Progenitor cell of endocrine pancreas (in vitro differentiated cells): ENCODE results near the gene COL3A1. TPM values are rescaled to one million over a fixed set of nuclear protein-coding genes. Genes with fewer than 3 reads are reported as not detected.

ENCODE experiments used
- DNase-seq: peaks from one replicate; pipeline ENCODE4 v3.0.0; 2021; ENCODE audit warnings: low spot score; ENCODE audit not compliant: unreplicated experiment
- H3K27ac Mint-ChIP-seq: 2 replicates; pipeline ENCODE4 v1.8.0; 2021; ENCODE audit warnings: mild to moderate bottlenecking, moderate library complexity, mixed read lengths
- H3K27me3 Mint-ChIP-seq: 2 replicates; pipeline ENCODE4 v1.8.0; 2021; ENCODE audit warnings: mixed read lengths
- H3K36me3 Mint-ChIP-seq: 2 replicates; pipeline ENCODE4 v1.8.0; 2022; ENCODE audit warnings: mixed read lengths; ENCODE audit not compliant: insufficient read depth
- H3K4me1 Mint-ChIP-seq: 2 replicates; pipeline ENCODE4 v1.8.0; 2021; ENCODE audit warnings: low read depth, mixed read lengths
- H3K4me3 Mint-ChIP-seq: 2 replicates; pipeline ENCODE4 v1.8.0; 2021; ENCODE audit warnings: low read depth, mild to moderate bottlenecking, moderate library complexity, mixed read lengths
- H3K9me3 Mint-ChIP-seq: 2 replicates; pipeline ENCODE4 v1.8.0; 2021; ENCODE audit warnings: low read depth, mixed read lengths
- long read RNA-seq: library from polyadenylated mRNA; unstranded; transcript quantifications from one replicate; pipeline ENCODE4 v2.0.0, GENCODE V29; 2020
- total RNA-seq: library from RNA; stranded (reverse); gene quantifications from 2 replicates; pipeline ENCODE4 v1.2.1, GENCODE V29; 2021
- TF ChIP-seq, protein P1 (sequence below): fragments of 200-600 bp; sonication (generic); IDR thresholded peaks from one replicate; pipeline ENCODE4 v1.5.0; 2021; ENCODE audit warnings: antibody characterized with exemption, mild to moderate bottlenecking; ENCODE audit not compliant: unreplicated experiment

Gene COL3A1
- total RNA-seq = 15.5 and 30.4 TPM in 2 replicates
- long read RNA-seq, full-length matches to known transcripts = 1 of 7 reads
- long read RNA-seq, partial matches to known transcripts = 5 of 7 reads
- long read RNA-seq, other reads (novel, unspliced or antisense) = 1 of 7 reads

DNA sequence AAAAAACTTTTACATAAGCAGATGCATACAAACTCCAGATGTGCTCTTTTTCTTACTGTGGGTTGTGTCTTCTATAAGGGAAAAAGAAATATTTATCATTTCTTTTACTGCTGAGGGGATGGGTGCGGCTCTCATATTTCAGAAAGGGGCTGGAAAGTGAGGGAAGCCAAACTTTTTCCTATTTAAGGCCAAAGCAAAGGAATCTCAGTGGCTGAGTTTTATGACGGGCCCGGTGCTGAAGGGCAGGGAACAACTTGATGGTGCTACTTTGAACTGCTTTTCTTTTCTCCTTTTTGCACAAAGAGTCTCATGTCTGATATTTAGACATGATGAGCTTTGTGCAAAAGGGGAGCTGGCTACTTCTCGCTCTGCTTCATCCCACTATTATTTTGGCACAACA lies at the start of gene COL3A1:
Gene COL3A1, plus strand, starts transcription at position 210 of the 400 bp plus-strand sequence. Its CDS starts 117 bp downstream, at position 327.
- TF ChIP-seq, protein P1, sequence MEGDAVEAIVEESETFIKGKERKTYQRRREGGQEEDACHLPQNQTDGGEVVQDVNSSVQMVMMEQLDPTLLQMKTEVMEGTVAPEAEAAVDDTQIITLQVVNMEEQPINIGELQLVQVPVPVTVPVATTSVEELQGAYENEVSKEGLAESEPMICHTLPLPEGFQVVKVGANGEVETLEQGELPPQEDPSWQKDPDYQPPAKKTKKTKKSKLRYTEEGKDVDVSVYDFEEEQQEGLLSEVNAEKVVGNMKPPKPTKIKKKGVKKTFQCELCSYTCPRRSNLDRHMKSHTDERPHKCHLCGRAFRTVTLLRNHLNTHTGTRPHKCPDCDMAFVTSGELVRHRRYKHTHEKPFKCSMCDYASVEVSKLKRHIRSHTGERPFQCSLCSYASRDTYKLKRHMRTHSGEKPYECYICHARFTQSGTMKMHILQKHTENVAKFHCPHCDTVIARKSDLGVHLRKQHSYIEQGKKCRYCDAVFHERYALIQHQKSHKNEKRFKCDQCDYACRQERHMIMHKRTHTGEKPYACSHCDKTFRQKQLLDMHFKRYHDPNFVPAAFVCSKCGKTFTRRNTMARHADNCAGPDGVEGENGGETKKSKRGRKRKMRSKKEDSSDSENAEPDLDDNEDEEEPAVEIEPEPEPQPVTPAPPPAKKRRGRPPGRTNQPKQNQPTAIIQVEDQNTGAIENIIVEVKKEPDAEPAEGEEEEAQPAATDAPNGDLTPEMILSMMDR = no peak
- no peaks in the 10 kb centered on the region for H3K9me3 Mint-ChIP-seq
- no peaks in the 10 kb centered on the region for H3K4me1 Mint-ChIP-seq
- no peak for DNase-seq
- no peaks in the 10 kb centered on the region for H3K27me3 Mint-ChIP-seq
- no peak within 1 kb of the TSS for H3K27ac Mint-ChIP-seq
- H3K36me3 Mint-ChIP-seq = no peaks in the 10 kb centered on the region
- peak within 1 kb of the TSS; percentile 6 for H3K4me3 Mint-ChIP-seq

DNA sequence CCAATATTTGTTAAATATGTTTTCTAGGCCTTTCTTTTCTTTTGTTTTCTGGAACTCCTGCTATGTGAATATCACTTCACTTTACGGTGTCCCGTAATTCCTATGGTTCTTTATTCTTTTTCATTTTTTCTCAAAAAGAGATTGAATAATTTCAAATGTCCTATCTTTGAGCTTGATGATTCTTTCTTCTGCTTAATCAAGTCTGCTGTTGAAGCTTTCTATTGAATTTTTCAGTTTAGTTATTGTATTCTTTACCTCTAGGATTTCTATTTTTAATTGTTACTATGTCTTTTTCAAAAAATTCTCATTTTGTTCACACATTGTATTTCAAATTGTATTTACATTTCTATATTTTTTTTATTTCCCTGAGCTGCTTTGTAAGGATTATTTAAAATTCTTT lies 45.5 kb upstream of the COL3A1 start:
- DNase-seq = no peak
- Mint-ChIP-seq H3K4me1 (no peaks in the 10 kb centered on the region), H3K27ac (no peak overlapping the region), H3K4me3 (no peak overlapping the region), H3K36me3 (no peaks in the 10 kb centered on the region), H3K27me3 (no peaks in the 10 kb centered on the region), H3K9me3 (peaks cover 27% of the 10 kb centered on the region)
- TF ChIP-seq, protein P1 = no peak

DNA sequence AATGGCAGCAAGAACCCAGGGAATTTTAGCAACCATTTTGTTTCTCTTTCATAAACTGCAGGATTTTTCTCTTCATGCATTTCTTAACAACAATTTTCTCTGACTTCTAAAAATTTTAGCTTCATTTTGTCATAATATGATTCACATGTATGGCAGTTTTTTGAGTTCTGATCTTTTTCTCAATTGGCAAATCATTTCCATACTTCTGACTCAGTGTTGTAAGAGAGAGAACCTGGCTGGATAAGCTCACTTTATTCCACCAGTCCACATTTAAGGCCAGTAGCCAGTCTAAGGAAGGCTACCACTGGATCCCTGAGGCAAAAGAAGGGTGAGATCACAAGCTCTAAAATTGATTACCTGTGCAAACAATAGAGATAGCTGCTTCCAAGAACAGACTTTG lies 42.8 kb upstream of the COL3A1 start:
- no peaks in the 10 kb centered on the region for H3K27me3 Mint-ChIP-seq
- H3K4me3 Mint-ChIP-seq = no peak overlapping the region
- H3K36me3 Mint-ChIP-seq = no peaks in the 10 kb centered on the region
- peaks cover 25% of the 10 kb centered on the region for H3K9me3 Mint-ChIP-seq
- TF ChIP-seq, protein P1 = no peak
- H3K27ac Mint-ChIP-seq = no peak overlapping the region
- no peaks in the 10 kb centered on the region for H3K4me1 Mint-ChIP-seq
- DNase-seq = no peak

DNA sequence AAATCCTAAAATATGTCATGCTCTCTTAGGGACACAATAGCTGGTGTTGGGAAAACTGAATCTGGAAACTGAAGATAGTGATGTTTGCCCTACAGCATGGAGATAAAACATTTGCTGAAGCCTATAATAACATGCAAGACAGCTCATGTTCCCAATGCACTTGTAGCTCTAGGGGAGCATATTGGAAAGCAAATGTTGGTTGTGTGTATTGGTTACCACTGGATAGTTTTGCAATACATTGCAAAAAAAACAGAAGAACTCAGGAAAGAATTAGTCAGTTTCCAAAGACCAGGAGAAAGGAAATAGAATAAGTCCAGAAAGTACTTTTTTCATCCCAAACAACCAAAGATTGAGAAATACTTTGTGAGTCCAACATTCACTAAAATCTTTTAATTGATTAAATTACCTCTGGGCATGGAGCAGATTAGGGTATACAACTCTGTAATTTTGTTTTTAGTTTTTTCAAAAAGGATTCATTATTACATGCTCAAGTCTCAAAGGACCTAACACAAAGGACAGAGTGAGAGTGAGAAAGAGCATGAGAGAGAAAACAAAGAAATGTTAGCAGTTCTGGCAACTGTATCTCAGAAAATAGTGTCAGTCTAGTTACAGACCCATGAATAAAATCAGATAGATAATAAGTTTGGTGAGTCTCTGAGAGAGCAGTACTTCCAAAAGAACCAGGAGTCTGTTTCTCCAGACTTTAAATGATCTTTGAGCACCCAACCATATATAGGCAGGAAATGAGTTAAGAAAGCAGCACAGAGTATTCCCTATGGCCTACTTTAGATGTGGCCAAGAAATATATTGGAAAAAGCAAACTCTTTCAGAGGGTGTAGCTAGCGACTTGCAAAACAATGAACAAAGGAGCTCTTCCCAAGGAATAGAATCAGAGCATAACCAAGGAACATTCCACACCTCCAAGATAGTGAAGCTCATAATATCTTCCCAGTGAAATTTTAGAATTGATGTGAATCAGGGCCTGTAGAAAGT lies 36.6 kb upstream of the COL3A1 start:
- H3K27me3 Mint-ChIP-seq = no peaks in the 10 kb centered on the region
- no peaks in the 10 kb centered on the region for H3K4me1 Mint-ChIP-seq
- H3K36me3 Mint-ChIP-seq = no peaks in the 10 kb centered on the region
- TF ChIP-seq, protein P1 = no peak
- no peak overlapping the region for H3K27ac Mint-ChIP-seq
- DNase-seq = no peak
- no peaks in the 10 kb centered on the region for H3K9me3 Mint-ChIP-seq
- H3K4me3 Mint-ChIP-seq = no peak overlapping the region

DNA sequence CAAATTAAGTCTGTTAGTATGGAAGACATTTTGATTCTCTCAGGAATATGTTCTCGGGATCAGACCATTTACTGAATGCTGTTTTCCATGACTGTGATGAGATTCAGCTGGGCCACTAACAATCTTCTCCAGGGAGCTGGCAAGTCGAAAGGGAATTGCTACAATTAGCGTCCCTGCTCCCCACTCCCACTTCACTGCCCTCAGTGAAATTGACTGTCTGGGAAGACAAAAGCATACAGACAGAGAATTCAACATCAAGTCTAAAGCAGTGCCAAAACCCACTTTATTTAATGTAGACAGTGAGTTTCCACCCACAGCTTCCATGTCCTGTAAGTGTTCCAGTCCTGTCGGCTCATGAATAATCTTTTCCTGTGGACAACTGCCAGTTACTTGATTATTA lies 34.0 kb upstream of the COL3A1 start:
- Mint-ChIP-seq H3K27ac (no peak overlapping the region), H3K9me3 (peaks cover 3% of the 10 kb centered on the region), H3K4me1 (no peaks in the 10 kb centered on the region), H3K27me3 (no peaks in the 10 kb centered on the region), H3K4me3 (no peak overlapping the region), H3K36me3 (no peaks in the 10 kb centered on the region)
- TF ChIP-seq, protein P1 = no peak
- DNase-seq = no peak
